Activated CD4-positive, alpha-beta T cell treated with anti-CD3 and anti-CD28 coated beads, Interleukin-2, amount 50 U/mL, for 16 hours (primary cell): ENCODE results near the gene PIGZ.

Experiments used
- DNase-seq: peaks from one replicate; pipeline ENCODE4 v3.0.0-alpha.2; 2020

The PIGZ gene

GRCh38 chr3:196981657-196982056 lies 13.0 kb upstream of the PIGZ start:
- DNase-seq: no peak

DNA sequence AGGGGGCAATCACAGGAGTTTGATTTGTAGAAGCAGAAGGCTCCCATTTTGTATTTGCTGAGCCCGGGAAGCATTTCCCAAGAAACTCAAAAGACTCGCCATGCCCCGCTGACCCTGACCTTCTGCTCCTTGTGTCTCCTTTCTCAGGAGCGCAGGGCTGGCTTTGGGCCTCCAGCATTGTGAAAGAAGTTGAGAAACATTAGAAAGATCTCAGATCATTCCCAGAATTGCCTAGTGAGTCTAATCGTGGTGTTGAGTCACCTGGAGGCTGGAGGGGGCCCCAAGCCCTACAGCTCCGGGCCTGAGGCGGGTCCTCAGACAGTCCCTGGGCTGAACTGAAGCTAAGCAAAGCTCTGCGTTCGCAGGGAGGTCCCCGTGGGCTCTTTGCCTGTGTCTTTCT lies 10.9 kb upstream of the PIGZ start:
- DNase-seq: no peak

DNA sequence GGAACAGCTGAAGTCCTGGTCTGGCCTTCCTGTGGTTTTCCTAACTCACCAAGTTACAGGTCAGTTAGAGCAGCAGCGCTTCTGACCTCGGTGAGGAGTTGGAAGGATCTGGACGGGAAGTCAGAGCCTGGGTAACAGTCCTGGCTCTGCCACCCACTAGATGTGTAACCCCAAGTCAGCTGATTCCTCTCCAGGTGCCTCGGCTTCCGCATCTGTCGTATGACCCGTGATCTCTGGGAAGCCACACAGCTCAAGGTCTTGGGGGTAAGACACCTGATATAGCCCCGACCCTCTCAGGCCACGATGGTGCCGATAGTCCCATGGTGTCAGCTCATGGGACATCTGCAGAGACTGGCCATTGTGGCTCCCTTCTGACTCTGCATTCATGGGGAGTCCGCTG lies 8.3 kb upstream of the PIGZ start:
- DNase-seq: no peak

GRCh38 chr3:196975349-196975748 lies 6.7 kb upstream of the PIGZ start:
- DNase-seq: no peak

- DNase-seq: no peak
Measured at GRCh38 chr3:196974661-196975060, 6.0 kb upstream of the PIGZ start.

DNA sequence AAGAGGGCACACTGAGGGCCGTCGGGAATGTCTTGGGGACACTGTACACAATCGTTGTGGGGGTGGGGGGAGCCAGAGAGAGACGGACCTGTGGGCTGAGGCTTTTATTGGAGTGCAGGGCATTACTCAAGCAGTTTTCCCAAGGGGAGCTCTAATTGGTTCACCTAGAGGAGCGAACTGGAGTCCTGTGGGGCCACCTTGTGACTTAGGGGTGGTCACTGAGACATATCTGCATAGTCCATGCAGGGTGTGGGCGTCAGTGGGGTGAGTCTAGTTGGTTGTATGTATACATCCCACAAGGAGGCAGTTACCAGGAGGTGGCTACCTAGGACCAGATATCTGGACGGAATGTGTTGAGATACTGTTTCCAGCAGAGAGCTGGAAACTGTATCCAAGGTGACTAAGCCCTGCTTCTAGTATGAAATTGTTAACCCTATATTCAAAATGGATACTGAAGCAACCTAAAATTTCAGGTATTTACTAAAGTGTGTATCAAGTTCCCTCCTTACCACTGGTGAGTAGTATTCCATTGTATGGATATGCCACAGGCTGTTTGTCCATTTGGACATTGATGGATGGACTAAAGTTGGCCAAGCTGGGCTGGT lies 2.6 kb upstream of the PIGZ start:
- no peak for DNase-seq

DNA sequence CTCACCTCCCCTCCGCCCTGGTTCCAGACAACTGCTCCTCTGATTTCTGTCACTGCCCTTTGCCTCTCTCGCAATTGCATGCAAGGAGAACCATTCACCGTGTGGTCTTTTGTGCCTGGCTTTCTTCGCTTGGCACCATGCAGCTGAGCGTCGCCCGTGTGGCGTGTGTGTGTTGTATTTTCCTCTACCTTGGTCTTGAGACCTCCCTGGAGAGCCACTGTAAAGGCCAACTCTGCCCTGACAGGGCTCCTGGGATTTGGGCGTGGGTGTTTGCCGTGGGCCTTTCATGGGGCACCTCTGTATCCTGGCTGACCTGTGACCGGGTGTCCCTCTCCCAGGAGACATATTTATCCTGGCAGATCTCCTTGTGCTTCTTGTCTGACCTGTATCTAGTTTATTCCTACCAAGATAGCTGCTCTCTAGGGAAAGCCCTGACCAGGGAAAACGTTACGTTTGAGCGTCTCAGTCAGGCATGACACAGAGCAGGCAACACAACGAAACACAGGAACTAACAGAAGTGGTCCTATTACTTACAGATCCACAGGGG lies 2.0 kb upstream of the PIGZ start:
- no peak for DNase-seq

GRCh38 chr3:196969660-196970546 lies 1.3 kb upstream of the PIGZ start:
- DNase-seq: peak; percentile 64

- peak; percentile 34 for DNase-seq
Measured at GRCh38 chr3:196969134-196969659, 564 bp upstream of the PIGZ start.

- DNase-seq: no peak
Measured at GRCh38 chr3:196967412-196968232, 1.0 kb downstream of the PIGZ start.

DNA sequence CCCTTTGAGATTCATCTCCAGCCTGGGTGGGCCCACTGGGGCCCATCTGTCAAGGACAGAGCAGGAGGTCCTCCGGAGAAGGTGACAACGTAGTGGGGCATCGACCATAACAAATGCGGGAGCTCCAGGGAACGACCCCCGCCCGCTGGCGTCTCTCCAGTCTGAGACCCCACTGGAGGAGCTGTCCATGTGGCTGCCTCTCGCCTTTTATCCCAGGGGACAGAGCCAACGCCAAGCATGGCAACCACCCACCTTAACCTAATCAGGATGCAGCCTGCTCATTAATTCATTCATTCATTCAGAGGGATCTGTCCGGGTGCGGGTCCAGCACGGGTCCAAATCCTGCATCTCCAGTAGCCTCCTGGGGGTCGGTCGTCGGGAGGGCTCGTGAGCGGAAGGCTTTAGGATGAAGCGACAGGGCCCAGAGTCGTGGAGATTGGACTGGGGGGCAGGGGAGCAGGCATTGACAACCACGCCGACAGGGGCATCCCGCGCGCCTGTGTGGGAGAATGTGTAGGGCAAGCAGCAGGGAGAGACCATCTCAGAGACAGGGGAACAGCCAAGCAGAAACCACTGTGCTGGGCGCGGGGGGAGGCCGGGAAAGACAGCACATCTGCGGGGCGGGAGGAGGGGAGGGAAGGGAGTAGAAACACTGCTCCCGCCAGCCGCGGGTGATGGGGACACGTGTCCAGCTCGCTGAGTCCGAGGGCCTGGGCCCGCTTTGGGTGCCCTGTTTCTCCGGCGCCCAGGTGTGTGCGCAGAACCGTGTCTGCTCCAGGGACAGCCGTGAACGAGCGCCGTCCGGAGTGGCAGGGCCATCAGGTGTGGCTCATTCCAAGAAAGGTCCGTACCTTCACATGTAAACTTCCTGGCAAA lies 1.9 kb downstream of the PIGZ start:
- DNase-seq: no peak

DNA sequence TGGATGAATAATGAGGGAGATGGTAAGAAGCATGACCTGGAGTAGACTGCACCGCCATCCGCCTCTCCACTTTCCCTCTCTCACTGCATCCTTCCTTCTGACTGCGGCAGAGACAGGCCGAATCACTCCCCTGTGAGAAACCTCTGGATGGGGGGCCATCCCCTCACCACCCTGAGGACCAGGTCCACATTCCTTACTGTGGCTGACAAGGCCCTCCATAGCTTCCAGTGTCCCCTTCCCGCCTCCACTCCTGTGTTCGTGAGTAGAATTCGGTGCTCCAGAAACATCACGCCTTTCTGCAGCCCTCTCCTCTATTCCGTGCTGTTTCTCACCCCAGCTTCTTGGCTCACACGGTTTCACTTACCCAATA lies 2.8 kb downstream of the PIGZ start:
- no peak for DNase-seq

- DNase-seq: no peak
Measured at GRCh38 chr3:196965112-196965803, 3.4 kb downstream of the PIGZ start.

- no peak for DNase-seq
Measured at GRCh38 chr3:196963631-196963953, 5.0 kb downstream of the PIGZ start.

- DNase-seq: no peak
Measured at GRCh38 chr3:196962930-196963630, 5.6 kb downstream of the PIGZ start.

GRCh38 chr3:196962108-196962929 lies 6.3 kb downstream of the PIGZ start:
- no peak for DNase-seq

DNA sequence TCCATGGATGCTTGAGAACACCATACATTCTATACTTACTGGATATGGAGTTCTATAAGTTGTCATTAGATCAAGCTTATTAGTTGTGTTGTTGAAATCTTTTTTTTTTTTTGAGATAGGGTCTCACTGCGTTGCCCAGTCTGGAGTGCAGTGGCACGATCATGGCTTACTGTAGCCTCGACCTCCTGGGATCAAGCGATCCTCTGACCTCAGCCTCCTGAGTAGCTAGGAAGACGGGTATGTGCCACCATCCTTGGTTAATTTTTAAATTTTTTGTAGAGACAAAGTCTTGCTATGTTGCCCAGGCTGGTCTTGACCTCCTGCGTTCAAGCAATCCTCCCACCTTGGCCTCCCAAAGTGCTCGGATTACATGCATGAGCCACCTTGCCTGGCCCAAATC lies 13.8 kb downstream of the PIGZ start:
- DNase-seq: no peak

DNA sequence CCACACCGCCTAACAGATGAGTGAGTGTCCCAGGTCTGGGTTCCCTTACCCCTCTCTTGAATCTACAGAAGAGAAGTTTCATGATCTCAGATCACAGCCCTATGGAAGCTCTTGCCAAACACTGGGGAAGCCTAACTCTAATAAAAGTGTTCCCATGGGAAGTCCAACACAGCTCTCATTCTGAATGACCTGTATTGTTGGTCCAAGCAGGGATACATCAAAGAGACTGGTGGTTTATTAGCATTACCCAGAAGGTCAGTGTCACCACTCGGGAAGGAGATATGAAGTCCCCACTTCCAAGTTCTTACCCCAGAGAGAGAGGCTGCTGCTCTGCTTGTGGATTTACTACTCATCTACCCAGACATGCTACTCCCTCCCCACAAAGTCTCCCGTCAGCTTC lies 17.3 kb downstream of the PIGZ start:
- DNase-seq: no peak

- DNase-seq: no peak
Measured at GRCh38 chr3:196949750-196950149, 18.9 kb downstream of the PIGZ start.

DNA sequence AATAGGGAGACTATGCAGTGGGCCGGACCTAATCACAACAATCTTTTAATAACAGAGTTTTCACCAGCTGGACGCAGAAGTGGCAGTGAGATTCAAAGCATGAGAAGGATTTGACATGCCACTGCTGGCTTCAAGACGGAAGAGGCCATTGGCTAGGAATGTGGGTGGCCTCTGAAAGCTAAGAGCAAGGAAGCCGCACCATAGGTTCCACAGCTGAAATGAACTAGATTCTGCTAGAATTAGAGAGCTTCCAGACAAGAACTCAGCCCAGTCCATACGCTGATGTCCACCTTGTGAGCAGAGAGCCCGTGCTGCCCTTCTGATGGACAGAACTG lies 19.4 kb downstream of the PIGZ start:
- DNase-seq: no peak
